ENCODE data around the gene SMAD3.

The SMAD3 gene

GRCh38 chr15:67110958-67111864, 45.8 kb downstream of the SMAD3 start:
- Histone ChIP-seq H3K9ac (ENCODE audit: low read length) (no peak overlapping the region), H3K4me1 (ENCODE audit: insufficient read depth, low read length) (peaks cover 55% of the 10 kb centered on the region), H3K4me3 (ENCODE audit: low read depth in 1 of 2, low read length in 2 of 2) (no peak overlapping the region), H3K27me3 (ENCODE audit: control insufficient read depth in 1 of 2, insufficient read depth in 2 of 2, low read length in 2 of 2) (no peaks in the 10 kb centered on the region), H3K36me3 (ENCODE audit: insufficient read depth, low read length) (no peaks in the 10 kb centered on the region), H3K27ac (ENCODE audit: low read depth, low read length) (no peak overlapping the region), H3K9me3 (ENCODE audit: low read length) (no peaks in the 10 kb centered on the region)

GRCh38 chr15:67114046-67114445, 48.6 kb downstream of the SMAD3 start:
- H3K27me3 ChIP-seq (ENCODE audit: control insufficient read depth in 1 of 2, insufficient read depth in 2 of 2, low read length in 2 of 2), result no peaks in the 10 kb centered on the region
- no peak overlapping the region for H3K4me3 ChIP-seq (ENCODE audit: low read depth in 1 of 2, low read length in 2 of 2)
- no peak overlapping the region for H3K27ac ChIP-seq (ENCODE audit: low read depth, low read length)
- no peaks in the 10 kb centered on the region for H3K36me3 ChIP-seq (ENCODE audit: insufficient read depth, low read length)
- H3K9ac ChIP-seq (ENCODE audit: low read length), result no peak overlapping the region
- no peaks in the 10 kb centered on the region for H3K9me3 ChIP-seq (ENCODE audit: low read length)
- peaks cover 47% of the 10 kb centered on the region for H3K4me1 ChIP-seq (ENCODE audit: insufficient read depth, low read length)

GRCh38 chr15:67114846-67115585, 49.6 kb downstream of the SMAD3 start:
- Histone ChIP-seq H3K27me3 (ENCODE audit: control insufficient read depth in 1 of 2, insufficient read depth in 2 of 2, low read length in 2 of 2) (no peaks in the 10 kb centered on the region), H3K4me3 (ENCODE audit: low read depth in 1 of 2, low read length in 2 of 2) (no peak overlapping the region), H3K9ac (ENCODE audit: low read length) (no peak overlapping the region), H3K36me3 (ENCODE audit: insufficient read depth, low read length) (no peaks in the 10 kb centered on the region), H3K4me1 (ENCODE audit: insufficient read depth, low read length) (peaks cover 42% of the 10 kb centered on the region), H3K27ac (ENCODE audit: low read depth, low read length) (no peak overlapping the region), H3K9me3 (ENCODE audit: low read length) (no peaks in the 10 kb centered on the region)

- Histone ChIP-seq H3K9ac (ENCODE audit: low read length) (no peak overlapping the region), H3K9me3 (ENCODE audit: low read length) (no peaks in the 10 kb centered on the region), H3K4me1 (ENCODE audit: insufficient read depth, low read length) (peaks cover 46% of the 10 kb centered on the region), H3K36me3 (ENCODE audit: insufficient read depth, low read length) (no peaks in the 10 kb centered on the region), H3K27ac (ENCODE audit: low read depth, low read length) (no peak overlapping the region), H3K4me3 (ENCODE audit: low read depth in 1 of 2, low read length in 2 of 2) (no peak overlapping the region), H3K27me3 (ENCODE audit: control insufficient read depth in 1 of 2, insufficient read depth in 2 of 2, low read length in 2 of 2) (no peaks in the 10 kb centered on the region)
These were observed 50.2 kb downstream of the SMAD3 start for GRCh38 chr15:67115586-67115969.

GRCh38 chr15:67116742-67117141, 51.3 kb downstream of the SMAD3 start:
- H3K27me3 ChIP-seq (ENCODE audit: control insufficient read depth in 1 of 2, insufficient read depth in 2 of 2, low read length in 2 of 2), result no peaks in the 10 kb centered on the region
- H3K27ac ChIP-seq (ENCODE audit: low read depth, low read length), result no peak overlapping the region
- no peak overlapping the region for H3K4me3 ChIP-seq (ENCODE audit: low read depth in 1 of 2, low read length in 2 of 2)
- no peak overlapping the region for H3K9ac ChIP-seq (ENCODE audit: low read length)
- peaks cover 55% of the 10 kb centered on the region for H3K4me1 ChIP-seq (ENCODE audit: insufficient read depth, low read length)
- no peaks in the 10 kb centered on the region for H3K36me3 ChIP-seq (ENCODE audit: insufficient read depth, low read length)
- no peaks in the 10 kb centered on the region for H3K9me3 ChIP-seq (ENCODE audit: low read length)

GRCh38 chr15:67117370-67117769, 52.0 kb downstream of the SMAD3 start:
- no peak overlapping the region for H3K4me3 ChIP-seq (ENCODE audit: low read depth in 1 of 2, low read length in 2 of 2)
- no peaks in the 10 kb centered on the region for H3K27me3 ChIP-seq (ENCODE audit: control insufficient read depth in 1 of 2, insufficient read depth in 2 of 2, low read length in 2 of 2)
- no peak overlapping the region for H3K27ac ChIP-seq (ENCODE audit: low read depth, low read length)
- no peaks in the 10 kb centered on the region for H3K36me3 ChIP-seq (ENCODE audit: insufficient read depth, low read length)
- no peak overlapping the region for H3K9ac ChIP-seq (ENCODE audit: low read length)
- no peaks in the 10 kb centered on the region for H3K9me3 ChIP-seq (ENCODE audit: low read length)
- peaks cover 61% of the 10 kb centered on the region for H3K4me1 ChIP-seq (ENCODE audit: insufficient read depth, low read length)

- no peak overlapping the region for H3K9ac ChIP-seq (ENCODE audit: low read length)
- no peak overlapping the region for H3K27ac ChIP-seq (ENCODE audit: low read depth, low read length)
- H3K27me3 ChIP-seq (ENCODE audit: control insufficient read depth in 1 of 2, insufficient read depth in 2 of 2, low read length in 2 of 2), result no peaks in the 10 kb centered on the region
- H3K4me1 ChIP-seq (ENCODE audit: insufficient read depth, low read length), result peaks cover 63% of the 10 kb centered on the region
- no peak overlapping the region for H3K4me3 ChIP-seq (ENCODE audit: low read depth in 1 of 2, low read length in 2 of 2)
- H3K9me3 ChIP-seq (ENCODE audit: low read length), result no peaks in the 10 kb centered on the region
- no peaks in the 10 kb centered on the region for H3K36me3 ChIP-seq (ENCODE audit: insufficient read depth, low read length)
These were observed 53.4 kb downstream of the SMAD3 start for GRCh38 chr15:67118808-67119207.

- no peak overlapping the region for H3K9ac ChIP-seq (ENCODE audit: low read length)
- H3K27ac ChIP-seq (ENCODE audit: low read depth, low read length), result no peak overlapping the region
These were observed 53.9 kb downstream of the SMAD3 start for GRCh38 chr15:67119238-67119846.

GRCh38 chr15:67120009-67120838, 54.8 kb downstream of the SMAD3 start:
- Histone ChIP-seq H3K4me1 (ENCODE audit: insufficient read depth, low read length) (peaks cover 62% of the 10 kb centered on the region), H3K4me3 (ENCODE audit: low read depth in 1 of 2, low read length in 2 of 2) (peak overlapping the region in 1 of 2 donors; percentile 15), H3K36me3 (ENCODE audit: insufficient read depth, low read length) (no peaks in the 10 kb centered on the region), H3K9ac (ENCODE audit: low read length) (peak overlapping the region; percentile 37), H3K9me3 (ENCODE audit: low read length) (no peaks in the 10 kb centered on the region), H3K27ac (ENCODE audit: low read depth, low read length) (peak overlapping the region; percentile 81), H3K27me3 (ENCODE audit: control insufficient read depth in 1 of 2, insufficient read depth in 2 of 2, low read length in 2 of 2) (no peaks in the 10 kb centered on the region)

More at GRCh38 chr15:67119238-67119846, 53.9 kb downstream of the SMAD3 start:
- Histone ChIP-seq H3K9me3 (ENCODE audit: low read length) (no peaks in the 10 kb centered on the region), H3K4me1 (ENCODE audit: insufficient read depth, low read length) (peaks cover 63% of the 10 kb centered on the region), H3K4me3 (ENCODE audit: low read depth in 1 of 2, low read length in 2 of 2) (no peak overlapping the region), H3K36me3 (ENCODE audit: insufficient read depth, low read length) (no peaks in the 10 kb centered on the region), H3K27me3 (ENCODE audit: control insufficient read depth in 1 of 2, insufficient read depth in 2 of 2, low read length in 2 of 2) (no peaks in the 10 kb centered on the region)

- peak overlapping the region in 1 of 2 donors; percentile 15 for H3K4me3 ChIP-seq (ENCODE audit: low read depth in 1 of 2, low read length in 2 of 2)
- H3K4me1 ChIP-seq (ENCODE audit: insufficient read depth, low read length), result peaks cover 62% of the 10 kb centered on the region
- H3K27me3 ChIP-seq (ENCODE audit: control insufficient read depth in 1 of 2, insufficient read depth in 2 of 2, low read length in 2 of 2), result no peaks in the 10 kb centered on the region
- no peaks in the 10 kb centered on the region for H3K36me3 ChIP-seq (ENCODE audit: insufficient read depth, low read length)
- H3K27ac ChIP-seq (ENCODE audit: low read depth, low read length), result peak overlapping the region; percentile 81
- H3K9me3 ChIP-seq (ENCODE audit: low read length), result no peaks in the 10 kb centered on the region
- H3K9ac ChIP-seq (ENCODE audit: low read length), result peak overlapping the region; percentile 37
These were observed 55.6 kb downstream of the SMAD3 start for GRCh38 chr15:67120839-67121643.
